DMS153 (cell line): Measurements from ENCODE around the gene GSG1L.
"Not testable (repeated sequence)": the region's sequence is repeated elsewhere in the genome, so short reads cannot be mapped to it uniquely, and the experiment has no call there.

Experiments
- DNase-seq: peaks from one replicate; lab custom pipeline; 2025; lab: John Stamatoyannopoulos, UW

The GSG1L gene

DNA sequence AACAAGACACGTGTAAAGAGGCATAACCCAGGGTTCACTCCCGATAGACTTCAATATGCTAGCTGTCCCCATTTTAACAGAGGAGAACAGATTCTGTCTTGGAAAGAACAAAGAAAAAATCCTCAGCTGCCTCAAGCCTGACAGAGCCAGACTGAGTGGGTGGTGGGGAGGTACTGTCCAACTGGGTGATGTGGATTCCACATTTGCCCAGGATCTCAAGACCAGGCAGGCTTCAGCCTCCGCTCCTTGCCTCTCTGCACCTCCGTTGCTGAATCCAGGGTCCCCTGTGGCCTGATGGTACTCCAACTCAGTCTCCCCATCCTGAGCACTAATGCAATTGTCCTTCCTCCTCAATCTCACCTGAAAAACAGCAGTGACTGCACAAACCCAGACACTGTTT lies 163.8 kb downstream of the GSG1L start:
- no peak for DNase-seq

DNA sequence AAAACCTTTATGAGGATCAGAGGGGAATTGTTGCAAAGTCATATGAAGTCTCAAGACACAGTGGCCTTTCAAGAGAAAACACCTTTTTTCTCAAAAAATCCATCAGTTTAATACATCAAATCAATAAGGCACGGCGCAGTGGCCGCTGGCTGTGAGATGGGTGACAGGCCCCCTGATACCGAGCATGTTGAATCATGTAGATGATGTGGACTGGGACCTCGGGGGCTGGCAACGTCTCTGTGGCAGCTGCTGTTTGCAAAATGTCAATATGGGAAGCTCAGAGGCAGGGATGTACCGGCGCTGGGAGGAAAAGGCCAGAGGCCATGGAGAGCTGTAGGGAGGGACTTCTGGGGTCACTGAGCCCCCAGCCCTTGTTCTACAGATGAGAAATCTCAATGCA lies 169.1 kb downstream of the GSG1L start:
- DNase-seq = no peak

DNA sequence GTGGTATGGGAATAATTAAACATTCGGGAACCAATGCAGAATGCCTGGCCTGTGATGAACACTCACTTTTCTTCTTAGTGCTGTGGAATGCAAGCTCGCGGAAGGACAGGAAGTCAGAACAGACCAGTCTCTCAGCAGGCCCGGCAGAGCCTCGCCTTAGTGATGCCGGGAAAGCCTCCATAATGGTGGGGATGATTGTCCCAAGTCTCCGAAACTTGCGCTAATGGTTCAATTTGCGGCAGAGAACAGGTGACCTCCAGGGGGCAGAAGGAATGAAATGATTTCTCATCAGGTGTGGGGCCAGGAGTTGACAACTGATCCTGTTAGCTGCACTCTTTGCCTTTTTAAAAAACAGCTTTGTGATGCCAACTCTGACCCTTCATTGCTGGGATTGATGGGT lies 170.6 kb downstream of the GSG1L start:
- no peak for DNase-seq

DNA sequence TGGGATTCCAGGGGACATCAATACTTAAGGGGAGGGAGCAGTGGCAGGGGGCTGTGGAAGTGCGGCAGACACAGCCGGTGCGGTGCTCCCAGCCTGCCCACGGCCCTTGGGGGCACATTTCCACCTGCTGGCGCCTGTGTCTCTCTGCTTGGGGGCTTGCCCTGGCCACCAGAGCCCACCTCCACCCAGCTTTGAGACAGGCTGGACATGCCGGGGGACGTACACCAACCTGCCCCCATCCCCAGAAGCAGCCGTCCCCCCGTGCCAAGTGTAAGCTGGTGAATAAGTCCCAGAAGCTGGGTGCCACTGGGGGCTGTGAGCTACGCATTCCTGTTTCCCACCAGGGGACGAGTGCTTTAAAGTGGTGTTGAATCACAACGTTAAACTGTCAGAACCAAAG lies 172.6 kb downstream of the GSG1L start:
- DNase-seq = no peak

DNA sequence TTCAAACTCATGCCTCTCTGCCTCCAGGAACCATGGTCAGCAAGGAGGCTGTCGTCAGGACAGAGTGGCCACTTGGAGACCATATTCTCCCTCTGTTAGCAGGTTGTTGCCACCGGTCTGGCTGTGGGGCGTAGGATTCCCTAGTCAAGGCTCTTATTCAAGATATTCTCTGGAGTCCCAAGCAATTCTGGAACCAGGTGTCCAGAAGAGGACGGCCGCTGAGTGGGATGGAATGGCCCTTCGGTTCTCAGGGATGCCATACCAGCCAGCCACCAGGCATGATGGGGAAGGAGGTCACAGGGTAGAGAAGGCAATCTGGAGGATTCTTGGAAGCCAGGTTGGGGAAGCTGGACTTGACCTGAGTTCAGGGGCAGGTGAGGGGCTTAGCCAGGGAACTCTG lies 173.5 kb downstream of the GSG1L start:
- no peak for DNase-seq

DNA sequence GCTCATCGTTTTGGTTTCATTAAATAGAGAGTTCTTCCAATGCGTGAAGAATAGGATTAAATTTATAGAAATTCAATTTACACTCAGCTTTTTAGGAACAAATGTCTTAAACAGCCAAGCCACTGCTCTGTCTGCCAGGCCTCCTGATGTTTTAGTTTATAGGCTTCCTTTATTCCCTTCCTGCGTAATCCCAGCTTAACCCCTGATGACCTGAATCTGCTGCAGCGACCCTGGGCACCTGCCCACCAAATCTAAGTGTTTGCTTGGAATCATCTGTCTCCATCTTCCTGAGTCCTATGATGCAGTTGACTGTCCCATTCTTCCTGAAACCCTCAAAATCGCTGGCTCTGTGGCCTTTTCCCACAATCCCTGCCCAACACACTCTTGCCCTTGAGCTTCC lies 179.9 kb downstream of the GSG1L start:
- no peak for DNase-seq

DNA sequence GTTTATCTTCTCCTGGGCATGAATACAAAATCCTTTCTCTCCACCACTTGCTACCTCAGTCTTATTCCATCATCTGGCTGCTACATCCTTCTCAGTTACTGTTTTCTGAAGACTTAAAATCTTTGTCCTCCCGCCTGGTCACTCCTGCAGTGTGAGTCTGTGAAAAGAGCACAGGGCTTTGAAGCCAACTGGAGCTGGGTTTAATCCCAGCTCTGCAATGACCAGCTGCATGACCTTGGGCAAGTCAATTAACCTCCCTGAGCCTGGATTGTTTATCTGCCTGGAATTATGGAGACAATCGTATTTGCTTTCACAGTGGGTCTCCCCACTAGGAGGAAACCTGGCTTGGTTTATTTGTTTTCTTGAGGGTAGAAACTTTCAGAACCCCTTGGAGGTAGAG lies 183.2 kb downstream of the GSG1L start:
- no peak for DNase-seq

DNA sequence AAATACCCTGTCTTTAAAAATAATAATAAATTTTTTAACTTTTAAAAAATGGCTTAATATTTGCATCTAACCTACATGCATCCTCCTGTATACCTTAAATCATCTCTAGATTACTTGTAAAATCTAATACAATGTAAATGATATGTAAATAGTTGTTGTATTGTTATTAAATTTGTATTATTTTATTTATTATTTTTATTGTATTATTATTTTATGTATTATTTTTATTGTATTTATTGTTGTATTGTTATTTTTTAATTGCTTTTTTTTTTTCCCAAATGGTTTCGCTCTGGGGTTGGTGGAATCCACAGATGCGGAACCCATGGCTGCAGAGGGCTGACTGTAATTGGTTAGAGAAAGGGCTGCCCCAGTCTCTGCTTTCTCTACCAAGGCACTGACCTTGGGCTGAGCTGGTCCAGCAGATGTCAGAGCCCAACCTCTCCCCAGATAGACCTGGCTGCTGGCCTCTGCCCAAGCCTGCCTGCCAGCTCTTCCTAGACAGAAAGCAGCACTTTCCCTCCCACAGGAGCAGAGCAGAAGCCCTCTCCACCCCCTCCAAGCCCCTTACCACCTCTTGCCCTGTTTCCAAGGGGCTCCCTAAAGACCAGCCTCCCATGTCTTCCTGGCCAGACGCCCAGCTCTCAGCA lies 183.8 kb downstream of the GSG1L start:
- DNase-seq = no peak

DNA sequence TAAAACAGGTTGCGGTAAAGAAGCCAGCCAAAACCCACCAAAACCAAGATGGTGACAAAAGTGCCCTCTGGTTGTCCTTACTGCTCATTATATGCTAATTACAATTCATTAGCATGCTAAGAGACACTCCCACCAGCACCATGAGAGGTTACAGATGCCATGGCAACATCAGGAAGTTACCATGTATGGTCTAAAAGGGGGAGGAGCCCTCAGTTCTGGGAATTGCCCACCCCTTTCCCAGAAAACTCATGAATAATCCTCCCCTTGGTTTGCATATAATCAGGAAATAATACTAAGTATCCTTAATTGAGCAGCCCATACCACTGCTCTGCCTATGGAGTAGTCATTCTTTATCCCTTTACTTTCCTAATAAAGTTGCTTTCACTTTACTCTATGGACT lies 190.9 kb downstream of the GSG1L start:
- DNase-seq = not testable (repeated sequence)

DNA sequence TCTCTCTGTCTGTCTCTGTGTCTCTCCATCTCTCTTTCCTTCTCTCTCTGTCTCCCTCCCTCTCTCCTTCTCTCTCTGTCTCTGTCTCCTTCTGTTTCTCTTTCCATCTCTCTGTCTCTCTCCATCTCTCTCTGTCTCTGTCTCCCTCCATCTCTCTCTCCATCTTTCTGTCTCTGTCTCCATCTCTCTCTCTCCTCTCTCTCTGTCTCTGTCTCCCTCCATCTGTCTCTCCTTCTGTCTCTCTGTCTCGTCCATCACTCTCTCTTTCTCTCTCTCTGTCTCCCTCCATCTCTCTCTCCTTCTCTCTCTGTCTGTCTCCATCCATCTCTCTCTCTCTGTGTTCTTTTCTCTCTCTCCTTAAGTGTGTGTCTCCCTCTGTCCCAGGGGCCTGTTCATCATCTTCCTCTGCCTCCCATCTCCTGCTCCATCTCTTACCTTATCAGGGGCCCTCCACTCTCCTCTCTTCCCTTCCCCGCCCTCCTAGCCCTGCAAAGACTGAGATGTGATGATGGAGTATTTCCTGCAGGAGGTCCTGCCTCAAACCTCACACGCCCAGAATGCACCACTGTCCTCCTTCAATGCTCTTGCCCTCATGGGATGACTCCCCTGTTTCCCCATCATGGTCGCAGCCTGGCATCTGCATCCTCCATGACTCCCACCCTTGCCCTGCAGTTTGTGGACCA lies 193.3 kb downstream of the GSG1L start:
- no peak for DNase-seq

DNA sequence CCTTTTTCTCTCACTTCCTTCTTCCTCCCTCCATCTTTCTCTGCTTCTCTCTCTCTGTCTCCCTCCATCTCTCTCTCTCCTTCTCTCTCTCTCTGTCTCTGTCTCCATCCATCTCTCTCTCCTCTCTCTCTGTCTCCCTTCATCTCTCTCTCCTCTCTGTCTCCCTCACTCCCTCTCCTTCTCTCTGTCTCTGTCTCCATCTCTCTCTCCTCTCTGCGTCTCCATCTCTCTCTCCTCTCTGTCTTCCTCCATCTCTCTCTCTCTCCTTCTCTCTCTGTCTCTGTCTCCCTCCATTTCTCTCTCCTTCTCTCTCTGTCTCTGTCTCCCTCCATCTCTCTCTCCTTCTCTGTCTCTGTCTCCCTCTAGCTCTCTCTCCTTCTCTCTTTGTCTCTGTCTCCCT lies 194.1 kb downstream of the GSG1L start:
- no peak for DNase-seq

DNA sequence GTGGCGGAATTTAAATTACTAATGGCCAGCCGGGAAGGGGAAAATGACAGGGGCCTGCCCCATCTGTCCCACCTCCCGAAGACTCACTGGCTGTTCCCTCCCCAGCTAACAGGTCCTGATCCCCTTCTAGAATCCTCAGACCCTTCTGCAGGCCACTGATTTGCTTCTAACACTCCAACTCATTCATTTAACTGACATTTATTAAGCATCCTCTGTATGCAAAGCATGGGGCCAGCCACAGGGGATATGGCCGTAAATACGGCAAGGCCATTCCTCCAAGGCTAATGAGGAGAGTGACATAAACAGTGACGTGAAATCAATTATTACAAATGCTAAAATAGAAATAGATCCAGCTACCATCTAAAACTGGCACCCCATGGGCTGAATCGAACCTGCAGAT lies 195.3 kb downstream of the GSG1L start:
- no peak for DNase-seq

DNA sequence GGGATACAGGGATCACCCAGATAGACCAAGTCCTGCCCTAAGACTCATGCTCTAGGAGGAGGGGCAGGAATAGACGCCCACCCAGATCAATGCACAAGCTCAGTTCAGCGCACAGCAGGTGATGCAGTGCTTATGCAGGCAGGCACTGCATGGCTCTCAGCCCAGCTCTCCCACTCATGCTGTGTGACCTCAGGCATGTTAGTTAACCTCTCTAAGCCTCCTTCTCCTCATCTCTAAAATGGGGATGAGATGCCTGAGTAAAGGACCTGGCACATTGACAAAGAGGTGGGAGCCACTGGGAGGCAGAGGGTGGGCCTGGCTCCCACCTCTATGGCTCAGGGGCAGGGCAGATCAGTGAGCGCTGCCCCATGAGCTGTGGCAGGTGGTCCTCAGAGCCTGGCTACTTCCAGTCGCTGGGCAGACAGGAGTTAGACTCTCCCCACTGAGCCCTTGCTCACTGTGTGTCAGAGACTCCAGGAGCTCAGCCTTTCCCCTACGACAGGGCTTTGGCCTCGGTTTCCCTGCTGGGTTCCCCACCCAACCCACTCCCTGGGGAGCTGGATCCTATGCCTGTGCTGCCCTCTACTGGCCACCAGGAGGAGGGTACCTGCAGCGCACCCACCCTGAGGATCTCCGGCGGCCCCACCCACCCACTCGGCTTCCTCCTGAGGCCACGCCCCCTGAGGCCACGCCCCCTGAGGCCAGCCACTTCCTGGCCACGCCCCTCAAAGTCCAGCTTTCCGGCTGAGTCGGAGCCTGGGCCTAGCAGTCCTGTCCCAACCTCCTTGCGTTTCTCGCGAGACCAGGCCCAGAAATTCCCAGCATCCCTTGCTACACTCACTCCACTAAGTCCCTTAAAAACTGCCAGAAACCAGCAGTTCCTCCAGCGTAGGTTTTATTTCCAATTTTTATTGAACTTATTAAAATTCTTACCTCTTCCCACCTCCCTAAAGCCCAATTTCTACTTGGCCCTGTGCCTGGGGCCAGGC lies 196.1 kb downstream of the GSG1L start:
- no peak for DNase-seq

DNA sequence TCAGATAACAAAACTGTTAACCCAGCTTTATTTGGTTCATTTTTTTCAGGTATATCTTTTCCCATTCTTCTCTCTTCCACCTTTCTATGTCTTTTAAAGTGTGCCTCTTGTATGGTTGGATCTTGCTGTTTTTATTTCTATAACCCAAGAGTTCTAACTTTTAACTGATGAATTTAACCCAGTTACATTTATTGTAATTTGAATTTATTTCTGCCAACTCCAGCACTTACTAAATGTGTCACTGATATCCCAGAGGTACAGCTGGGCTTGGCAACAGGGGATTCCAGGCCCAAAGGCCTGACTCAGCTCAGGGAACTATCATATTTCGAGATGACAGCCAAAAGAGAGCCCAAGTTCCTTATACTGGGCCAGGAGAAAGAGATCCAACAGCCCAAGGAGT lies 200.1 kb downstream of the GSG1L start:
- no peak for DNase-seq

DNA sequence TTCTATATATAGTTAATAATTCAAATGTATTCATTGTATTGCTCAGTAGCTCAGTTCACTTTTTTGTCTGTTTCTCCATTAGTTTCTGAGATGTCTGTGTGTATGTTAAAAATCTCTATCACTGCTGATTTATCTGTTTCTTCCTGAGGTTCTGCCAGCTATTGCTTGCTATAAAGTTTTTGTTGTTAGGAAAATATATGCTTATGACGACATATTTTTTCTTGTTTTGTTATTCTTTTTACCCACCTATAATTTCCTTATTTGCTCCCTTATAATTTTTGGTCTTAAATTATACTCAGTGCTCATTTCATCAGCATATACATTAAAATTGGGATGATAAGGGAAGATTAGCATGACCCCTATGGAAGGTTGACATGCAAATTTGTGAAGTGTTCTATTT lies 200.6 kb downstream of the GSG1L start:
- no peak for DNase-seq

DNA sequence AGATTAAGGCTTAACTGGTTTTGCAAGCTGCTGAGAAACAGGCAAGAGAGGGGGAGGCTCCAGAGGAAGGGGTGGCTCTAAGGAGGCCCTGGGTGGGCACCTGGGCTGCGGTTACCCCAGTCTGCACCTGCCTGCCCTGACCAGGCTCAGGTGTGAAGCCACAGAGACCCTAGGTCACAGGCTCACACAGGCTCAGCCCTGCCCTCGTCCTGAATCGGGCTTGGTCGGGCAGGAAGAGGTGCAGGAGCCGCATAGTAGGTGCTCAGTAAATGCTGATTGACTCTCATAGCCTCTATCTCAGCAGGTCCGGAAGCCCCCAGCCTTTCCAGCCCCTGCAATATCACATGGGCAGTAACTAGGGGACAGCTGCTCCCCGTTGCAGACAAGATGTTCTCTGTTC lies 203.4 kb downstream of the GSG1L start:
- DNase-seq = no peak

DNA sequence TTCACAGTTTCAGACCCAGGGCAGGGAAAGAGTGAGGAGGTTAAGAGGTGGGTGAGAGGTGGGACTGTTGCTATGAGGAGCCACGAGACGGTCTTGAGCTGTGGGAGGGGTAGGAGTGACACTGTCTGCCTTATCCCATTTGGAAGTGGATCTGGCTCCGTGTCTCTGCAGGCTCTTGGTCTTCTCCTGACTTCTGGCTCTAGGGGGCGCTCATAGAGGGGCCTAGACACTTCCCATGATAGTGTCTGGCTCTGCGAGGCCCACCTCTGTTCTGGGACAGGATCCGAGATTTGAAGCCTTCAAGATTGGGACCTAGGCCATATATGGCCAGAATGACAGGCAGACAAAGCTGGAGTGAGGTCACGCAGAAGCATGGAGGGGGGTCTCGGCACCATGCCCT lies 204.5 kb downstream of the GSG1L start:
- no peak for DNase-seq

DNA sequence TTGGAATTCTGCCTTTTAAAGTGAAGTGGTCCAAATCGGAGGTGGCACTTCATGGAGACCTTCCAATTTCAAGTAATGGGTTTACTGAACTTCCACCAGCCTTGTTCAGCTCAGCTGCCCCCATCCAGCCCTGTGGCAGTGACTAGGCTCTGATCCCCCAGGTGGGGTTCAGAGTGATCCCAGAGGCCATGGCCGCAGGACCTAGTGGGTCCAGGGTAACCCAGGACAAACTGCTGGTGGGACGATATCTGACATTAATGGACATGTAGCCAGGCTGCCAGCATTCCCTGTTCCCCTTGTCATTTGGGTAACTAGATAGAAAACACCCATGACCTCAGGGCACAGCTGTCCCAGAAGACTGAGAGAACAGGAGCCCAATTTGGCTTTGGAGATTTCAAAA lies 209.9 kb downstream of the GSG1L start:
- no peak for DNase-seq

DNA sequence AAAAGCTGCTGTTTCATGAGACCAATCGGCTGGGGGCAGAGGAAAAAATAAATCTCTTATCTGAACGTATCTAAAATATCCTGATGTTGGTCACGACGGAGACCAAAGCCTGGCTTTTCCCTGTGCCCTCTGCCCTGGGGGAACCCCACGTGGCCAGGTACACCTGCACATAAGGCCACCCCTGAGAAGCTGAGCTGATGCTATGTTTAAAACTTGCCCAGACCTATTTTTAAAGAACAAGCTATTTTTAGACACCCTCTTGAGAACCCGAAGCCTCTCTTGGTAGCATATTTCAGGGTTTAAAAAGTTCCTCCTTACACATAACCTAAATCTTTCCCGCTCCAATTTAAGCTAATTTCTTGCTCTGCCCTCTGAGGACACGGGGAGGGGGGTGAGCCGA lies 210.4 kb downstream of the GSG1L start:
- DNase-seq = no peak

DNA sequence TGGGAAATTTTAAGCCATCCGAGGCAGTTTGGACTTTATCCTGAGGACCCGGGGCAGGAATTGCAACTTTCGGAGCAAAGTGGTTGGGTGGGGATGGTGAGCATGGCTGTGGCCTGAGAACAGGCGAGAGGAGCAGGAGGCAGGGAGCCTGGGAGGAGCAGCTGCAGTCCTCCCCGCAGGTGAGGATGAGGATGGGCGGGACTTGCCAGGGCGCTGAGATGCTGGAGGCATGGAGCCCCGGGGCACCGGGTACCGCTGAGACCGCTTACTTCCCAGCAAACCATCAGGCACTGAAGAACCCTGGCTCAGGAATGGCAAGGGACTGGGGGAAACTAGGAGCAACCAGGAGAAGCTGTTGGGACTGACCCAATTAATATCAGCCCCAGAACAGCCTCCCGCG lies 210.8 kb downstream of the GSG1L start:
- no peak for DNase-seq

DNA sequence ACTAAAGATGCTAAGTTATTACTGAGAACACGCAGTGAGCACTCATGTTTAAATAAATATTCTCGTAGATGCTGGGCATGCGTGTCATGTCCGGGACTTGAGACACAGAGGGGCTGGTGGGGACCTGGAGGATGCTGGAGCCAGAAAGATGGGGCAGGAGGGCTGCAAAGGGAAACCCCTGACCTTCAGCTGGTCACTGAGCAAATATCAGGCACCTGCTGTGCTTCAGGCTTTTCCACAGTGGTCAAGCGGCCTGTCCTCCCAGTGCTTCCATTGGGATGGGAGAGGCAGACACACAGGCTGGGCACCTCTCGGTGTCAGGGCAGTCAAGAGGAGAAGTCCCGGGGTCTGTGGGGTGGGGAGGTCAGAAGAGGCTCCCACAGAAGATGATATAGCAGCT lies 211.4 kb downstream of the GSG1L start:
- DNase-seq = no peak

DNA sequence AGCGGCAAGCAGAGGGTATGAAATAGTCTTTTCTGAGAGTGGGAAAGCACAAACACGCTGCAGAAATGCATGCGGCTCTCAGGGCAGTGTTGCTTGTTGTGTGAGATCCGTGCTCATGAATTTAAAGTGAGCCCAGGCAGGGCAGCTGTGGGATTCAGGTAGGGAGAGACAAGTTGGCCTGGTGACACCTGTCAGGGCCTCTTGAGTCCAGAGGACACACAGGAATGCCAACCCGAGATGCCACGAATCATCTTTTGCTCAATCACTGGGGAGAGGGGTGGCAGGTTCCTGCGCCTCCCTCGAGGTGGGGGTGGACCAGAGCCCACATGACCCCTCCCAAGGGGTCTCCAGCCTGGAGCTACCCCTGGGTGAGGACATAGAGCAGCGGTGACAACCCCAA lies 211.9 kb downstream of the GSG1L start:
- no peak for DNase-seq

DNA sequence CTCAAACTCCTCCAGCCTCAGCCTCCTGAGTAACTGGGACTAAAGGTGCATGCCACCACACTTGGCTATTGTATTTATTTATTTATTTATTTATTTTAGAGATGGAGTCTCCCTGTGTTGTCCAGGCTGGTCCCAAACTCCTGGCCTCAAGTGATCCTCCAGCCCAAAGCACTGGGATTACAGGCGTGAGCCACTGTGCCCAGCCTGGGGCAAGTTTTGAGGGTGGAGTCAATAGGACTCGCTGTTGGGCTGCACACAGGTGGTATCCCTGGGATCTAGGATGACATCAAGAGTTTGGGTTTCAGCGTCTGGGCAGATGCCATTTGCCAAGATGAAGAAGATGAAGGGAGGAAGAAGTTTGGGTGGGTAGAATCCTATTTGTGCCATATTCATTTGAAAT lies 213.9 kb downstream of the GSG1L start:
- DNase-seq = no peak
